Parathyroid adenoma (tissue), 2 donors: ENCODE results near the gene GNAS-AS1.

Experiments used
- H2AFZ ChIP-seq: fragments of 300-600 bp; sonication (generic); one replicate; pipeline ENCODE4 v1.7.0; 2017; ENCODE audit warnings: antibody characterized with exemption, mild to moderate bottlenecking
- H3K27ac ChIP-seq: fragments of 300-600 bp; sonication (generic); one replicate; pipeline ENCODE4 v1.7.0; 2017
- H3K27me3 ChIP-seq: fragments of 300-600 bp; sonication (generic); one replicate; pipeline ENCODE4 v1.7.0; 2017; ENCODE audit warnings: low read length; ENCODE audit not compliant: control insufficient read depth, insufficient read depth
- H3K36me3 ChIP-seq: fragments of 300-600 bp; sonication (generic); one replicate; pipeline ENCODE4 v1.7.0; 2017; ENCODE audit warnings: low read length; ENCODE audit not compliant: control insufficient read depth, insufficient read depth
- H3K4me1 ChIP-seq: fragments of 300-600 bp; sonication (generic); one replicate; pipeline ENCODE4 v1.7.0; 2017; ENCODE audit warnings: control low read depth
- H3K4me2 ChIP-seq: fragments of 300-600 bp; sonication (generic); one replicate; pipeline ENCODE4 v1.7.0; 2017; ENCODE audit warnings: low read length
- H3K4me3 ChIP-seq: fragments of 300-600 bp; sonication (generic); one replicate; pipeline ENCODE4 v1.7.0; 2017; ENCODE audit warnings: low read depth, low read length
- H3K79me2 ChIP-seq: fragments of 300-600 bp; sonication (generic); one replicate; pipeline ENCODE4 v1.7.0; 2017; ENCODE audit warnings: control low read depth
- H3K9ac ChIP-seq: fragments of 300-600 bp; sonication (generic); one replicate; pipeline ENCODE4 v1.7.0; 2017; ENCODE audit warnings: mild to moderate bottlenecking
- H3K9me3 ChIP-seq: fragments of 300-600 bp; sonication (generic); one replicate; pipeline ENCODE4 v1.7.0; 2017; ENCODE audit warnings: low read length; ENCODE audit not compliant: control insufficient read depth
- TF ChIP-seq, protein P1 (sequence below): fragments of 300-600 bp; sonication (generic); IDR thresholded peaks from one replicate; pipeline ENCODE4 v1.7.0; 2017; ENCODE audit warnings: antibody characterized with exemption, mild to moderate bottlenecking
- donor health status: primary hyperparathyroidism.

The GNAS-AS1 gene

DNA sequence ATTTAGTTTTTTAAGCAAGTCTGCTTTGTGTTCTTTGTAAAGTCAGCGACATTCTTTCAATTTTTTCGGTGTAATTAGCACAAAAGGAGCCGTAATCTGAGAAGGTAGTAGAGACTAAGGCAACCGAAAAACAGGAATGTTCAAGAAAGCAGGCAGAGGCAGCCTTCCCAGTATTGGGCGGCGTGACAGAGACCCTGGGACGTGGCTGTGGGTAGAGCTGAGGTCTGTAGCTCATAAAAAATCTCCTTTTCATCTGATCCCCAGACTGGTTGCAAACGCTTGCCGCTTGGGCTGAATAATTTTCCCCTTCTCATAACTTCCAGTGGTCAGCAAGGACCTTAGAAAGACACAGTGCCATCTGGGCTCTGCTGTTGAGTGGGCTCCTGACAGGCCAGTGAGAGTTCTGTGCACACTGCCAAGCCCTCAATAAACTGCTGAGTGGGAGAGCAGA lies 32.6 kb upstream of the GNAS-AS1 start:
- H3K4me1 ChIP-seq: no peaks in the 10 kb centered on the region
- no peaks in the 10 kb centered on the region for H3K9me3 ChIP-seq
- no peaks in the 10 kb centered on the region for H3K36me3 ChIP-seq
- peak overlapping the region; percentile 40 for H2AFZ ChIP-seq
- peak overlapping the region; percentile 32 for H3K4me3 ChIP-seq
- TF ChIP-seq, protein P1, sequence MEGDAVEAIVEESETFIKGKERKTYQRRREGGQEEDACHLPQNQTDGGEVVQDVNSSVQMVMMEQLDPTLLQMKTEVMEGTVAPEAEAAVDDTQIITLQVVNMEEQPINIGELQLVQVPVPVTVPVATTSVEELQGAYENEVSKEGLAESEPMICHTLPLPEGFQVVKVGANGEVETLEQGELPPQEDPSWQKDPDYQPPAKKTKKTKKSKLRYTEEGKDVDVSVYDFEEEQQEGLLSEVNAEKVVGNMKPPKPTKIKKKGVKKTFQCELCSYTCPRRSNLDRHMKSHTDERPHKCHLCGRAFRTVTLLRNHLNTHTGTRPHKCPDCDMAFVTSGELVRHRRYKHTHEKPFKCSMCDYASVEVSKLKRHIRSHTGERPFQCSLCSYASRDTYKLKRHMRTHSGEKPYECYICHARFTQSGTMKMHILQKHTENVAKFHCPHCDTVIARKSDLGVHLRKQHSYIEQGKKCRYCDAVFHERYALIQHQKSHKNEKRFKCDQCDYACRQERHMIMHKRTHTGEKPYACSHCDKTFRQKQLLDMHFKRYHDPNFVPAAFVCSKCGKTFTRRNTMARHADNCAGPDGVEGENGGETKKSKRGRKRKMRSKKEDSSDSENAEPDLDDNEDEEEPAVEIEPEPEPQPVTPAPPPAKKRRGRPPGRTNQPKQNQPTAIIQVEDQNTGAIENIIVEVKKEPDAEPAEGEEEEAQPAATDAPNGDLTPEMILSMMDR: no peak
- no peak overlapping the region for H3K27ac ChIP-seq
- H3K9ac ChIP-seq: no peak overlapping the region
- H3K79me2 ChIP-seq: no peaks in the 10 kb centered on the region
- peak overlapping the region; percentile 64 for H3K4me2 ChIP-seq
- H3K27me3 ChIP-seq: no peaks in the 10 kb centered on the region

DNA sequence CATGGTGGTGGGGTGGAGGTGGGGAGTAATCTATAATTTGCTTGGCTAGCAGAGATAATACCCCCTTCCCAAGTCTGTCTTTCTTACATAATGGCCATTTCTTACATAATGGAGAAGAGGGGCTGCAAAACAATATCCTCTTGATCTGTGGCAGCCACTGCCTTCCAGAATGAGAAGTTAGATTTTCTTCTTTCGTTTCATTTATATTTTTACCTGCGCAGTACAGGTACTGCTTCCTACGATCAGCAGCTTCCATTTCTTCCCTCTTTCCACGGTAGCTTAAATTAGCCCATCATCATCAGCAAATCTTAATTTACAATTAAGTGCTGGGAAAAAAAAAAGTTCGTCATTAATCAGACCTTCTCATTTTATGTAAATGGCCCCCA lies 32.0 kb upstream of the GNAS-AS1 start:
- peak overlapping the region; percentile 40 for H2AFZ ChIP-seq
- H3K79me2 ChIP-seq: no peaks in the 10 kb centered on the region
- peak overlapping the region; percentile 64 for H3K4me2 ChIP-seq
- TF ChIP-seq, protein P1: no peak
- no peak overlapping the region for H3K9ac ChIP-seq
- H3K4me3 ChIP-seq: peak overlapping the region; percentile 32
- H3K9me3 ChIP-seq: no peaks in the 10 kb centered on the region
- H3K27me3 ChIP-seq: no peaks in the 10 kb centered on the region
- no peak overlapping the region for H3K27ac ChIP-seq
- H3K36me3 ChIP-seq: no peaks in the 10 kb centered on the region
- no peaks in the 10 kb centered on the region for H3K4me1 ChIP-seq

DNA sequence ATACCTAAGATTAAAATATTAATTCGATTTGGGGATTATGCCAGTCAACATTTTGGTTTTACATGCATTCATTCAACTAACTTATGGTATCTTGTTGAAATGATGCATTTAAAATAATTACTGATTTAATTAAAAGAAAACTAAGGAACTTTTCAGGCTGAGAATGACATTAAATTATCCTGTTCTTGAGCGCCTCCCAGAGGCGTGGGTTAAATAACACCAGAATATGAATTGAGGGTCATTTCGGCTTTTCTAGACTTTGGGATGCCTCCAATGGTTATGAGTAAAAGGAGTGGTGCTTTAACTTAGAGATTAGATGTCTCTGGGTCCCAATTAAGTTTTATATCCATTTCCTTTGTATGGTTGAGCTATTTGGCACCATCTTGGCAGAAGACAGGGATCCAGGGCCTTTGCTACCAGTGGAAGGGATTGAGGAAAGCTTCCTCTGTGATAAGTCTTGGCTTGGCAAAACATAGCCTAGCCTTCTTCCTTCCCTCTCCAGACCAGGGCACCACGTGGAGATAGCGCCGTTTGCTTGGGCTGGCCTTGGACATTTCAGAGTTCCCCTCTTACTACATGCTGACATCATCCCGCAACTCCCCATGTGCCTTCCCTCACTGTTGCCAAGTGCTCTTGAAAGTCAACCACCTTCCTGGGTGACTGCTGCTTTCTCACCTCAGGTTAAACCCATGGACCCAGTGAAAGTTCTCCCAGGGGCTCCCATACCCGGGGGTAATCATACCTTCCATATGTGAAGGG lies 30.5 kb upstream of the GNAS-AS1 start:
- TF ChIP-seq, protein P1: no peak
- no peaks in the 10 kb centered on the region for H3K27me3 ChIP-seq
- no peaks in the 10 kb centered on the region for H3K79me2 ChIP-seq
- H3K9me3 ChIP-seq: no peaks in the 10 kb centered on the region
- no peak overlapping the region for H3K9ac ChIP-seq
- no peak overlapping the region for H3K4me2 ChIP-seq
- H2AFZ ChIP-seq: no peak overlapping the region
- H3K4me1 ChIP-seq: no peaks in the 10 kb centered on the region
- H3K4me3 ChIP-seq: no peak overlapping the region
- no peaks in the 10 kb centered on the region for H3K36me3 ChIP-seq
- no peak overlapping the region for H3K27ac ChIP-seq

DNA sequence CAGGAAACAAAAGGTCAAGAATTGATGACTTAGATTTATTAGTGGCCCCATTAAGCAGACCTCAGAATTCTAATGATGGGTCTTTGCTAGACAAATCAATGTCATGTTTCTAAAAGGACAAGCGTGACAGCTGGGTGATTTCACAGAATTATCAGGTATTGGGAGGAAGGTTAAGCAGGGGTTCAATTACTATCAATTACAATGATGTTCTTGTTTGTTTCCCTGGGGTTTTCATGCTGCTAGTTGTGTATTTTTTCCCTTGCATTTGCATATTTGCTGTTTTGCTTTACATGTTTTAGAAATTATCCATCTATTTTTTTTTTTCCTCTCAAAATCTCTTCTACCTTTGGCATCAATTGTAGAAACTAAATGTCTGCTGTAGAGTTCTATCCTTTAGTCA lies 29.7 kb upstream of the GNAS-AS1 start:
- H3K4me2 ChIP-seq: no peak overlapping the region
- no peaks in the 10 kb centered on the region for H3K9me3 ChIP-seq
- H3K4me3 ChIP-seq: no peak overlapping the region
- no peak overlapping the region for H3K9ac ChIP-seq
- TF ChIP-seq, protein P1: no peak
- H2AFZ ChIP-seq: no peak overlapping the region
- no peaks in the 10 kb centered on the region for H3K27me3 ChIP-seq
- no peaks in the 10 kb centered on the region for H3K4me1 ChIP-seq
- H3K27ac ChIP-seq: no peak overlapping the region
- H3K79me2 ChIP-seq: no peaks in the 10 kb centered on the region
- H3K36me3 ChIP-seq: no peaks in the 10 kb centered on the region

DNA sequence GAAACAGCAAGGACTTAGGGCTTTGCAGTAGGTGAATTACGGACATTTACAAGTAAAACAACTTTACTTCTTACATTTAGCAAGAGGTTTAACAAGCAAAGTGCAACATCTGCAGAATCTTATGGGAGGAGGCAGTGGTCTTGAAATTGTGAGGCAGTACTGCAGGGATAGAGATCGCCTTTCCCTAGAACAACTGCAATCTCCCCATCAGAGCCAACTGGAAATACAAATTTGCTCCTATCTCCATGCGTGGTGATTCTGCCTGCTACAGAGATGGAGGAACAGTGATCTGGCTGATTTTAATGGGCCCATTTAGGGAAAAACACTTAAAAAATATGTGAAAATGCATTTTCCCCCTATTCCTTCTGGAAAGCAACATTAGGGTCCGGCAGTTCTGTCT lies 27.7 kb upstream of the GNAS-AS1 start:
- no peaks in the 10 kb centered on the region for H3K79me2 ChIP-seq
- no peaks in the 10 kb centered on the region for H3K4me1 ChIP-seq
- no peak overlapping the region for H3K4me2 ChIP-seq
- H3K4me3 ChIP-seq: no peak overlapping the region
- TF ChIP-seq, protein P1: no peak
- no peak overlapping the region for H2AFZ ChIP-seq
- no peaks in the 10 kb centered on the region for H3K9me3 ChIP-seq
- no peaks in the 10 kb centered on the region for H3K27me3 ChIP-seq
- H3K27ac ChIP-seq: no peak overlapping the region
- H3K36me3 ChIP-seq: no peaks in the 10 kb centered on the region
- no peak overlapping the region for H3K9ac ChIP-seq
